ENCODE data around the gene AFF2.

DNA sequence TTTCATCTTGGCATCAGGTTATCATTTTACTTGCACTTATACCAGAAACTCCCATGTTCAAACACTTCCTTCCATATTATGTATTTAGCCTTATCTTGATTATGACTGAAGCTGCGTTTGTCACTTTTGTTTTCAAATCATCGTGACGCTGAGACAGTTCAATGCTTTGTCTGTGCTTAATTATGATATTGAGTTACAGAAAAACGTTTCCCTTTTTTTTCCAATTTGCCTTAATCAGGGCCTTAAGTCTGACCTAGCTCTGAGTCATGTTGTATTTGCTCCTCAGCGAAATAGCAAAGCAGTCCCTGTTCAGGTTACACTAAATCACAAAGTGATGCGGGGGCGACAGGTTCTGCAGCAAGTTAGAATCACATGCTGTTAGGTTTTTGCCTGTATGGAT, 254.7 kb downstream of the AFF2 start:
- TF ChIP-seq, protein P1, sequence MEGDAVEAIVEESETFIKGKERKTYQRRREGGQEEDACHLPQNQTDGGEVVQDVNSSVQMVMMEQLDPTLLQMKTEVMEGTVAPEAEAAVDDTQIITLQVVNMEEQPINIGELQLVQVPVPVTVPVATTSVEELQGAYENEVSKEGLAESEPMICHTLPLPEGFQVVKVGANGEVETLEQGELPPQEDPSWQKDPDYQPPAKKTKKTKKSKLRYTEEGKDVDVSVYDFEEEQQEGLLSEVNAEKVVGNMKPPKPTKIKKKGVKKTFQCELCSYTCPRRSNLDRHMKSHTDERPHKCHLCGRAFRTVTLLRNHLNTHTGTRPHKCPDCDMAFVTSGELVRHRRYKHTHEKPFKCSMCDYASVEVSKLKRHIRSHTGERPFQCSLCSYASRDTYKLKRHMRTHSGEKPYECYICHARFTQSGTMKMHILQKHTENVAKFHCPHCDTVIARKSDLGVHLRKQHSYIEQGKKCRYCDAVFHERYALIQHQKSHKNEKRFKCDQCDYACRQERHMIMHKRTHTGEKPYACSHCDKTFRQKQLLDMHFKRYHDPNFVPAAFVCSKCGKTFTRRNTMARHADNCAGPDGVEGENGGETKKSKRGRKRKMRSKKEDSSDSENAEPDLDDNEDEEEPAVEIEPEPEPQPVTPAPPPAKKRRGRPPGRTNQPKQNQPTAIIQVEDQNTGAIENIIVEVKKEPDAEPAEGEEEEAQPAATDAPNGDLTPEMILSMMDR (IDR thresholded peaks at IDR 0.05), result no peak
- no peak for TF ChIP-seq POLR2A (IDR thresholded peaks at IDR 0.05)
- TF ChIP-seq EP300 (IDR thresholded peaks at IDR 0.05; ENCODE audit: low read depth), result no peak
- TF ChIP-seq POLR2AphosphoS5 (IDR thresholded peaks at IDR 0.05), result no peak
